ENCODE data around the gene SCTR.

Gene SCTR

DNA sequence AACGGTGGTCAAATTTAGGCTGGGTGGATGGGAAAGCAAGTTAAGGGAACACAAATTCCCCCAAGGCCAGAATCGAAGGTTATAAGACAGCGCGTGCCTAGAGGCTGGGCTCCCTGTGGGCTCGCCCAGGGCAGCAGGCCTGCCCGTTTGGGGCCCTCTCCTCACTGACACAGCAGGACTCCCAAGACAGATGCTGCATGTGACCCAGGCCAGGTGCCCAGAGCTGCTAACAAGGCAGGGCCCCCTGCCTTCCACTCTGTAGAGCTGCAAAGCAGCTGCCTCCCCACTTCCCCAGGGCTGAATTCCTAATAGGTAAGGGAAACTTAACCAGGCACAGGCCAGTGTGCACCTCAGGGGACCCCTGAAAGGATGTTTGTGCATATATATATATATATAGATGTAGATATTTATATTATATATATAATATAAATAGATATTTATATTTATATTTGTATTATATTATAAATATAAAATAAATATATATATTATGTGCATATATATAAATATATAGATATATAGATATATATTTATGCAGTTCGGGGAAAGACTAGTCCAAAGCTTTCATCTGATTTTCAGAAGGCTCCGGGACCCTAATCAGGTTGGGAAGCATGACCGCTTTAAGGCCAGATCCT, 48.9 kb downstream of the SCTR start:
- no peak overlapping the region for H3K4me3 ChIP-seq (ENCODE audit: low read depth, low read length)
- no peak for DNase-seq (ENCODE audit: low read depth)
- TF ChIP-seq POLR2A (IDR thresholded peaks at IDR 0.05; ENCODE audit: extremely low read depth, insufficient read length) (no peak), MAX (IDR thresholded peaks at IDR 0.05; ENCODE audit: low read depth, low read length) (no peak), MYC (IDR thresholded peaks at IDR 0.05; ENCODE audit: low read depth, low read length) (no peak)
- TF ChIP-seq, protein P1, sequence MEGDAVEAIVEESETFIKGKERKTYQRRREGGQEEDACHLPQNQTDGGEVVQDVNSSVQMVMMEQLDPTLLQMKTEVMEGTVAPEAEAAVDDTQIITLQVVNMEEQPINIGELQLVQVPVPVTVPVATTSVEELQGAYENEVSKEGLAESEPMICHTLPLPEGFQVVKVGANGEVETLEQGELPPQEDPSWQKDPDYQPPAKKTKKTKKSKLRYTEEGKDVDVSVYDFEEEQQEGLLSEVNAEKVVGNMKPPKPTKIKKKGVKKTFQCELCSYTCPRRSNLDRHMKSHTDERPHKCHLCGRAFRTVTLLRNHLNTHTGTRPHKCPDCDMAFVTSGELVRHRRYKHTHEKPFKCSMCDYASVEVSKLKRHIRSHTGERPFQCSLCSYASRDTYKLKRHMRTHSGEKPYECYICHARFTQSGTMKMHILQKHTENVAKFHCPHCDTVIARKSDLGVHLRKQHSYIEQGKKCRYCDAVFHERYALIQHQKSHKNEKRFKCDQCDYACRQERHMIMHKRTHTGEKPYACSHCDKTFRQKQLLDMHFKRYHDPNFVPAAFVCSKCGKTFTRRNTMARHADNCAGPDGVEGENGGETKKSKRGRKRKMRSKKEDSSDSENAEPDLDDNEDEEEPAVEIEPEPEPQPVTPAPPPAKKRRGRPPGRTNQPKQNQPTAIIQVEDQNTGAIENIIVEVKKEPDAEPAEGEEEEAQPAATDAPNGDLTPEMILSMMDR (IDR thresholded peaks at IDR 0.05; ENCODE audit: low read depth, low read length), result no peak

GRCh38 chr2:119474371-119475224, 49.7 kb downstream of the SCTR start:
- no peak overlapping the region for H3K4me3 ChIP-seq (ENCODE audit: low read depth, low read length)
- TF ChIP-seq, protein P1 (IDR thresholded peaks at IDR 0.05; ENCODE audit: low read depth, low read length), result no peak
- TF ChIP-seq MAX (IDR thresholded peaks at IDR 0.05; ENCODE audit: low read depth, low read length), result no peak
- no peak for TF ChIP-seq MYC (IDR thresholded peaks at IDR 0.05; ENCODE audit: low read depth, low read length)
- TF ChIP-seq POLR2A (IDR thresholded peaks at IDR 0.05; ENCODE audit: extremely low read depth, insufficient read length), result no peak
- DNase-seq (ENCODE audit: low read depth), result no peak

DNA sequence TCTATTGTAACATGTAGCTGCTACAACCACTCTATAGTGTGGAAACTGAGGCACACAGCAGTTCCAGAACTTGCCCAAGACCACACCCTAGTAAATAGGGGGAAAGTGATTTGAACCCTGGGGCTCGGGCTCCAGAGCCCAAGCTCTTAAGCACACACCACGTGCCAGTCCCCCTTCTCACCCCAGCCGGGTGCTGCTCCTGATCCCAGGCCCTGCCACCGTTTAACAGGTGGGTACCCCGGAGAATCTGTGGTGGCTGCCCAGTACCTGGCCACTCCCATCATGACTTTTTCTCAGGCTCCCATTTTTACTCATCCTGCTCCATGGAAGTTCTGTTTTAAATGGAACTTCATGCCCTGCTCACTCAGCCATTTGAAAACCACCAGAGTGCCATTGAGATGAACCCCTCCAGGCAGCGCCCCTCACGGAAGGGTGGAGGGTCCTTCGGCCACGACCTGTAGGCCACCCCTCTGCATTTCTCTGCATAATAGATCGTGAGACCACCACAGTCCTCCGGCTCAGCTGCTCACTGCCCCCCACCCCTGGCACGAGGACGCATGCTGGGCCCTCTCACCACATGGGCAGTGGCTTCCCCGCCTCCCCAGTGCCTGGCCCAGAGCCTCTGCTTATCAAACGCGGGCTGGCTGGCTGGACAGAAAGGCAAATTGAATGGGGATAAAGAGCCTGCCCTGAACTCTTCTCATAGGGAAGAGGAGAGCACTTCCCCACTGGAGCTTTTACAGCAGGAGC, 50.5 kb downstream of the SCTR start:
- no peak for TF ChIP-seq POLR2A (IDR thresholded peaks at IDR 0.05; ENCODE audit: extremely low read depth, insufficient read length)
- no peak for DNase-seq (ENCODE audit: low read depth)
- no peak overlapping the region for H3K4me3 ChIP-seq (ENCODE audit: low read depth, low read length)

GRCh38 chr2:119472749-119473148, 51.5 kb downstream of the SCTR start:
- no peak for DNase-seq (ENCODE audit: low read depth)
- TF ChIP-seq MAX (IDR thresholded peaks at IDR 0.05; ENCODE audit: low read depth, low read length), result no peak
- TF ChIP-seq, protein P1 (IDR thresholded peaks at IDR 0.05; ENCODE audit: low read depth, low read length), result no peak
- no peak for TF ChIP-seq MYC (IDR thresholded peaks at IDR 0.05; ENCODE audit: low read depth, low read length)
- TF ChIP-seq POLR2A (IDR thresholded peaks at IDR 0.05; ENCODE audit: extremely low read depth, insufficient read length), result no peak
- no peak overlapping the region for H3K4me3 ChIP-seq (ENCODE audit: low read depth, low read length)

DNA sequence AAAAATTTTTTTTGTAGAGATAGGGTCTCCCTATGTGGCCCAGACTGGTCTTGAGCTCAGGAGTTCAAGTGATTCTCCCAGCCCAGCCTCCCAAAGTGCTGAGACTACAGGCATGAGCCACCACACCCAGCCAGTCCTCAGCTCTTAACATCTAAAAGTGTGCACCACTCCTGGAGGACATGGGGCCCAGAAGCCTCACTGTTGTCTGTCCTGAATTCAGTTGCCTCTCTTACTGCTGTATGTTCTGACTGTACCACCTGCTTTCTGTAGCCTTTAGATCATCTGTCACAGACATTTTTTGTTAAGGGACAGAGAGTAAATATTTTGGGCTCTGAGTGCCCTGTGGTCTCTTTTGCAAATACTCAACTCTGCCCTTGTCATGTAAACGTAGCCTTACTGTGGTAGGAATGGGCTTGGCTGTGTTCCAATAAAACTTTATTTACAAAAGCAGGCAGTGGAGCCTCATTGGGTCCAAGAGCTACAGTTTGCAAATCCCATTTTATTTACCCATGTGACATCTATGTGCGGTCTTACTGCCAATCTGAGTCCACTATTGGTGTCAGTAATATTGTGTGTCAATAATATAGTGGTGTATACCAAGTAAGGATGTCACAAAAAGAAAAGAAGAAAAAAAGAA, 54.5 kb downstream of the SCTR start:
- DNase-seq (ENCODE audit: low read depth), result no peak
- no peak overlapping the region for H3K4me3 ChIP-seq (ENCODE audit: low read depth, low read length)
- TF ChIP-seq, protein P1 (IDR thresholded peaks at IDR 0.05; ENCODE audit: low read depth, low read length), result no peak
- TF ChIP-seq MAX (IDR thresholded peaks at IDR 0.05; ENCODE audit: low read depth, low read length) (no peak), MYC (IDR thresholded peaks at IDR 0.05; ENCODE audit: low read depth, low read length) (no peak), POLR2A (IDR thresholded peaks at IDR 0.05; ENCODE audit: extremely low read depth, insufficient read length) (no peak)
